ENCODE data around the gene CSF1R.

DNA sequence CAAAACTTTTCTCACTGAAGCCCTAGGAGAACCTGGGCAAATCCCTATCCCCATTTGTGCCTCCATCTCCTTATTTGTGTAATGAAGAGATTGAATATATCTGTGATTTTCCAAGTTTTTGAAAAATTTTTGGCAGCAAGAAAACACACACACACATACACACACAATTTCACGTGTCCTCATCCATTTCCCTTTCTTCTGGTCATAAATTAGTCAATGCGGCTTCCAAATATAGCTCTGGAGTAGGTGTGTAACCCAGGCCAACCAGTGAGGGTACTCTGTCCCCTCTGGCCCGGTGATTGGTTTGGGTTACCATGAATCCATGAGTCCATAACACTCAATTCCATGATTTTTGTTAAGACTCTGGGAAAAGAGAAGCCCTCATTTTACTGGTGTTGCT lies 12.7 kb downstream of the CSF1R start:
- TF ChIP-seq EZH2 (IDR thresholded peaks at IDR 0.05; ENCODE audit: borderline replicate concordance, low read length), result no peak
- TF ChIP-seq, protein P1, sequence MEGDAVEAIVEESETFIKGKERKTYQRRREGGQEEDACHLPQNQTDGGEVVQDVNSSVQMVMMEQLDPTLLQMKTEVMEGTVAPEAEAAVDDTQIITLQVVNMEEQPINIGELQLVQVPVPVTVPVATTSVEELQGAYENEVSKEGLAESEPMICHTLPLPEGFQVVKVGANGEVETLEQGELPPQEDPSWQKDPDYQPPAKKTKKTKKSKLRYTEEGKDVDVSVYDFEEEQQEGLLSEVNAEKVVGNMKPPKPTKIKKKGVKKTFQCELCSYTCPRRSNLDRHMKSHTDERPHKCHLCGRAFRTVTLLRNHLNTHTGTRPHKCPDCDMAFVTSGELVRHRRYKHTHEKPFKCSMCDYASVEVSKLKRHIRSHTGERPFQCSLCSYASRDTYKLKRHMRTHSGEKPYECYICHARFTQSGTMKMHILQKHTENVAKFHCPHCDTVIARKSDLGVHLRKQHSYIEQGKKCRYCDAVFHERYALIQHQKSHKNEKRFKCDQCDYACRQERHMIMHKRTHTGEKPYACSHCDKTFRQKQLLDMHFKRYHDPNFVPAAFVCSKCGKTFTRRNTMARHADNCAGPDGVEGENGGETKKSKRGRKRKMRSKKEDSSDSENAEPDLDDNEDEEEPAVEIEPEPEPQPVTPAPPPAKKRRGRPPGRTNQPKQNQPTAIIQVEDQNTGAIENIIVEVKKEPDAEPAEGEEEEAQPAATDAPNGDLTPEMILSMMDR (IDR thresholded peaks at IDR 0.05; ENCODE audit: low read length), result no peak
